ENCODE data around the gene NELL1.
A peak's percentile ranks its signal among the peaks of the same experiment; 100 is the strongest.

NELL1 gene

DNA sequence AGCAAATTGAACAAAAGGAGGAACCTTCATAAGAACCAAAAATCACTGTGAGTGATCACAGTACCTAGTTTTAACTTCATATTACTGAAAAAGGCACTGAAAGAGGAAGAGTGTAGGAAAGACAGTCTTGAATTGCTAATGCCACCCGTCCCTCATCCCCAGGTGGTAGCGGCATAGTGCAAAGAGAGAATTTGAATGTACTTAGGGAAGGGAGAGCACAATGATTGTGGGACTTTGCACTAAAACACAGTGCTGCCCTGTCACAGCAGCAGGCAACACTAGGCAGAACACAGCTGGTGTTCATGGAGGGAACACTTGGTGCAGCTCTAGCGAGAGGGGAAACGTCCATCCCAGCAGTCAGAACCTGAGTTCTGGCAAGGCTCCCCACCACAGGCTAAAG lies 807.2 kb downstream of the NELL1 start:
- H3K27me3 Mint-ChIP-seq (ENCODE audit: low read depth), result no peaks in the 10 kb centered on the region
- TF ChIP-seq CTCF (IDR thresholded peaks at IDR 0.05; ENCODE audit: unreplicated experiment in 3 of 3), result no peak
- peaks cover 4% of the 10 kb centered on the region for H3K4me1 Mint-ChIP-seq
- H3K36me3 Mint-ChIP-seq (ENCODE audit: low read depth), result no peaks in the 10 kb centered on the region
- no peak overlapping the region for H3K27ac Mint-ChIP-seq
- no peak overlapping the region for H3K4me3 Mint-ChIP-seq
- no peaks in the 10 kb centered on the region for H3K9me3 Mint-ChIP-seq

DNA sequence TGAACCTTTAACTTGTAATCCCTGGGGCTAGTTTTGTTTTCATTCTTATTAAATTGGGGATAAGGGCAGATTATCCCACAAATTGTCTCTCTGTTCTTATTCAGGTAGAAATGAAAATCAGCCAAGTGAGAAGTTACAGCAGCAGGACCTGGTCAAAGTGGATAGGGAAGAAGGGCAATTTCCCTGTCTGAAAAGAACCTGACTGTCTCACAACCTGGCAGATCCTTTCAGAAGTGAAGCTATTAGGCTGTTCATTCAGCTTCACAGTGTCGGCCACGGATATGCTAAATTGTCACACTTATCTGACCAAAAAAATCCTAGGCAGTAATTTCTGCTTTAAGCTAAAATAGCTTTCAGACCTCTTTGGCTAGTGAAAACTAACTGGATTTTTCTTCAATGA lies 810.9 kb downstream of the NELL1 start:
- no peak overlapping the region for H3K4me3 Mint-ChIP-seq
- no peaks in the 10 kb centered on the region for H3K36me3 Mint-ChIP-seq (ENCODE audit: low read depth)
- peak overlapping the region; percentile 10 to 41 (median 30) for H3K27ac Mint-ChIP-seq
- H3K27me3 Mint-ChIP-seq (ENCODE audit: low read depth), result no peaks in the 10 kb centered on the region
- H3K4me1 Mint-ChIP-seq, result no peaks in the 10 kb centered on the region
- no peak for TF ChIP-seq CTCF (IDR thresholded peaks at IDR 0.05; ENCODE audit: unreplicated experiment in 3 of 3)
- no peaks in the 10 kb centered on the region for H3K9me3 Mint-ChIP-seq

- no peak overlapping the region for H3K27ac Mint-ChIP-seq
- no peaks in the 10 kb centered on the region for H3K4me1 Mint-ChIP-seq
- no peaks in the 10 kb centered on the region for H3K9me3 Mint-ChIP-seq
- H3K27me3 Mint-ChIP-seq (ENCODE audit: low read depth), result no peaks in the 10 kb centered on the region
- H3K4me3 Mint-ChIP-seq, result no peak overlapping the region
- no peak for TF ChIP-seq CTCF (IDR thresholded peaks at IDR 0.05; ENCODE audit: unreplicated experiment in 3 of 3)
- no peaks in the 10 kb centered on the region for H3K36me3 Mint-ChIP-seq (ENCODE audit: low read depth)
These were observed 811.9 kb downstream of the NELL1 start for GRCh38 chr11:21481255-21481654.

- Mint-ChIP-seq H3K9me3 (no peaks in the 10 kb centered on the region), H3K4me3 (no peak overlapping the region), H3K27me3 (ENCODE audit: low read depth) (no peaks in the 10 kb centered on the region), H3K36me3 (ENCODE audit: low read depth) (no peaks in the 10 kb centered on the region), H3K27ac (no peak overlapping the region), H3K4me1 (no peaks in the 10 kb centered on the region)
- TF ChIP-seq CTCF (IDR thresholded peaks at IDR 0.05; ENCODE audit: unreplicated experiment in 3 of 3), result no peak
These were observed 814.7 kb downstream of the NELL1 start for GRCh38 chr11:21484039-21484438.

DNA sequence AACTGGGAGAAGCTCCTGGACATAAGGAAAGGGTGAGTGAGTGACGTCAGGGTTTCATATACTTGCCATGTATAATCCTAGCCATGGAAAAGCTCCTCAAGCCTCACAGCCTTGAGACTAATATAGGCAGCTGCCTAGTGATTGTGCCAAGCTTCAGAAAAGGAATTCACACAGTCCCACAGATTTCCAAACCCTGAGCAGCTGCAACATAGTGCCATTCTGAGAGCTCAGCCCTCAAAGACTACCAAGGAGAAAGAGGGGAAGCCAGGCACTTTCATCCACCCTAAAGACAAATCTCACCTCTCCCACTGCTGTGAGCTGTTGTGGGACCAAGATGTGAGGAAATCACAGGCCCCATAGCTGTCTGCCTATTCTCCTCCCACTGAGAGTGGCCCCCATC lies 815.6 kb downstream of the NELL1 start:
- H3K36me3 Mint-ChIP-seq (ENCODE audit: low read depth), result no peaks in the 10 kb centered on the region
- no peaks in the 10 kb centered on the region for H3K4me1 Mint-ChIP-seq
- no peaks in the 10 kb centered on the region for H3K27me3 Mint-ChIP-seq (ENCODE audit: low read depth)
- no peak overlapping the region for H3K4me3 Mint-ChIP-seq
- no peak for TF ChIP-seq CTCF (IDR thresholded peaks at IDR 0.05; ENCODE audit: unreplicated experiment in 3 of 3)
- no peak overlapping the region for H3K27ac Mint-ChIP-seq
- peaks cover 6% of the 10 kb centered on the region for H3K9me3 Mint-ChIP-seq

- TF ChIP-seq CTCF (IDR thresholded peaks at IDR 0.05; ENCODE audit: unreplicated experiment in 3 of 3), result no peak
- no peaks in the 10 kb centered on the region for H3K4me1 Mint-ChIP-seq
- peaks cover 10% of the 10 kb centered on the region for H3K9me3 Mint-ChIP-seq
- H3K36me3 Mint-ChIP-seq (ENCODE audit: low read depth), result no peaks in the 10 kb centered on the region
- H3K27ac Mint-ChIP-seq, result no peak overlapping the region
- H3K27me3 Mint-ChIP-seq (ENCODE audit: low read depth), result no peaks in the 10 kb centered on the region
- H3K4me3 Mint-ChIP-seq, result no peak overlapping the region
These were observed 816.0 kb downstream of the NELL1 start for GRCh38 chr11:21485426-21485825.
